Keratinocyte (primary cell): ENCODE measurements around the gene LHPP.

ENCODE experiments used
- EZH2 ChIP-seq: IDR thresholded peaks from one replicate; pipeline ENCODE4 v1.6.1; 2012; ENCODE audit warnings: inconsistent platforms, mild to moderate bottlenecking, low read length, moderate library complexity
- TF ChIP-seq, protein P1 (sequence below), 3 experiments: IDR thresholded peaks in 1 of 3; conservative IDR thresholded peaks in 1 of 3; optimal IDR thresholded peaks in 1 of 3; 2 replicates in 2 of 3; 3 replicates in 1 of 3; pipeline versions ENCODE3 to v1.5.1; 2011; ENCODE audit warnings: low read length in 3 of 3, mild to moderate bottlenecking in 3 of 3, moderate library complexity in 2 of 3, control low read depth in 1 of 3, inconsistent platforms in 1 of 3; ENCODE audit not compliant: insufficient read depth in 2 of 3; ENCODE audit errors: extremely low read depth in 1 of 3

DNA sequence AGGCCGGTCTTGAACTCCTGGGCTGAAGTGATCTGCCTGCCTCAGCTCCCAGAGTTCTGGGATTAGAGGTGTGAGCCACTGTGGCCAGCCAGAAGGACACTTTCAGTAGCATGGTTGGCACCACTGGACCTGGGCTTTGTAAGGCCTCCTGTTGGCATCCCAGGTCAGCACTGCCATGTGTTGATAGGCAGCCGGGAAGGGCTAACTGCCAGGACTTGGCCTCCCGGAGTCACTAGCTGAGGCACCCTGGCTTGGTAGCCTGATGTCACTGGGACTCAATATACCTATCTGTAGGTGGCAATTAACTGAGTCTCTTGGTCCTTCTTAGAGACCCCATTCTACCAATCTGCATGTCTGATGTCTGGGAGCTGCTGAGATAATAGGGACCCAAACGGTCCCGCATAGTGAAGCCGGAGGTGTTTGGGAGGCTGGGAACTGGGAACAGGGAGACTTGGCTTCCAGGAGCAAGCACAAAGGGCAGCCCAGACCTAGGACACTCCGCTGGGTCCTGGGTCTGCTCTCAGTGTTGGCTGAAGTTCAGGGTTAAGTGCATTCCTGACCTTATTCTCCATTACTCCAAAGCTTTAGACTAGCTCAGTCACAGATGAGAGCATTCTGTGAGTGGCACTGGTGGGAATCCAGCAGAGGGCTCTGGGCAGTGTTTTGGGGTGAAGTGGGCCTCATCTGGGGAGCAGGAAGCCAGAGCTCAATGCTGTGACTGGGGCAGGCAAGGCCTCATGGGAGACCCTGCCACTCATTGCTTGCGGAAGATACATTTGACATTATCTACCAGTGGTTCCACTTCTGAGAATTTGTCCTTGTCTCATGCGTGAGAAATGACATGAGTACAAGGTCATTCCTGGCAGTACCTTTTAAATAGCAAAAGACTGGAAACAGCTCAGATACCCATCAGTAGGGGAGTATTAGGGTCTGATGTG, 2.7 kb downstream of the LHPP start:
- TF ChIP-seq, protein P1, sequence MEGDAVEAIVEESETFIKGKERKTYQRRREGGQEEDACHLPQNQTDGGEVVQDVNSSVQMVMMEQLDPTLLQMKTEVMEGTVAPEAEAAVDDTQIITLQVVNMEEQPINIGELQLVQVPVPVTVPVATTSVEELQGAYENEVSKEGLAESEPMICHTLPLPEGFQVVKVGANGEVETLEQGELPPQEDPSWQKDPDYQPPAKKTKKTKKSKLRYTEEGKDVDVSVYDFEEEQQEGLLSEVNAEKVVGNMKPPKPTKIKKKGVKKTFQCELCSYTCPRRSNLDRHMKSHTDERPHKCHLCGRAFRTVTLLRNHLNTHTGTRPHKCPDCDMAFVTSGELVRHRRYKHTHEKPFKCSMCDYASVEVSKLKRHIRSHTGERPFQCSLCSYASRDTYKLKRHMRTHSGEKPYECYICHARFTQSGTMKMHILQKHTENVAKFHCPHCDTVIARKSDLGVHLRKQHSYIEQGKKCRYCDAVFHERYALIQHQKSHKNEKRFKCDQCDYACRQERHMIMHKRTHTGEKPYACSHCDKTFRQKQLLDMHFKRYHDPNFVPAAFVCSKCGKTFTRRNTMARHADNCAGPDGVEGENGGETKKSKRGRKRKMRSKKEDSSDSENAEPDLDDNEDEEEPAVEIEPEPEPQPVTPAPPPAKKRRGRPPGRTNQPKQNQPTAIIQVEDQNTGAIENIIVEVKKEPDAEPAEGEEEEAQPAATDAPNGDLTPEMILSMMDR (optimal IDR thresholded peaks at IDR 0.05 in 1 of 3, IDR thresholded peaks at IDR 0.05 in 1 of 3, conservative IDR thresholded peaks at IDR 0.05 in 1 of 3; ENCODE audit: extremely low read depth in 1 of 3, insufficient read depth in 2 of 3, low read length in 3 of 3): no peak
- no peak for TF ChIP-seq EZH2
